Suprapubic skin (tissue), 4 donors: Measurements from ENCODE around the gene OMP. TPM values are rescaled to one million over a fixed set of nuclear protein-coding genes. Genes with fewer than 3 reads are reported as not detected.

Source experiments
- DNase-seq, 2 donors: peaks; one replicate each; pipeline ENCODE4 v3.0.0-alpha.2; 2019; ENCODE audit warnings: low spot score in 2 of 2
- H3K27ac ChIP-seq: fragments of 200-600 bp; sonication (generic); one replicate; pipeline ENCODE4 v1.5.1; 2019
- H3K27me3 ChIP-seq: fragments of 200-600 bp; sonication (generic); one replicate; pipeline ENCODE4 v1.5.1; 2019
- H3K36me3 ChIP-seq: fragments of 200-600 bp; sonication (generic); one replicate; pipeline ENCODE4 v1.5.1; 2019
- H3K4me1 ChIP-seq: fragments of 200-600 bp; sonication (generic); one replicate; pipeline ENCODE4 v1.5.1; 2019
- H3K4me3 ChIP-seq: fragments of 200-600 bp; sonication (generic); one replicate; pipeline ENCODE4 v1.5.1; 2019; ENCODE audit warnings: mild to moderate bottlenecking
- H3K9me3 ChIP-seq: fragments of 200-600 bp; sonication (generic); one replicate; pipeline ENCODE4 v1.5.1; 2019
- CTCF ChIP-seq, 2 donors: fragments of 200-600 bp in 1 of 2; fragments of 450-650 bp in 1 of 2; sonication (generic) in 1 of 2; IDR thresholded peaks; one replicate each; pipeline ENCODE4 v1.5.1; 2016 to 2019; ENCODE audit warnings: antibody characterized with exemption in 2 of 2, mild to moderate bottlenecking in 1 of 2, moderate library complexity in 1 of 2
- EP300 ChIP-seq: sonication (generic); formaldehyde crosslinking; IDR thresholded peaks from one replicate; pipeline ENCODE4 v1.6.1; 2017; ENCODE audit warnings: antibody characterized with exemption
- POLR2A ChIP-seq, 2 donors: fragments of 450-650 bp; IDR thresholded peaks; one replicate each; pipeline ENCODE4 v1.6.1; 2017; ENCODE audit warnings: antibody characterized with exemption in 2 of 2, mild to moderate bottlenecking in 2 of 2, moderate library complexity in 2 of 2
- POLR2AphosphoS5 ChIP-seq, 3 donors: sonication (generic); formaldehyde crosslinking; IDR thresholded peaks; one replicate each; pipeline ENCODE4 v1.6.1; 2017; ENCODE audit warnings: antibody characterized with exemption in 3 of 3
- WGBS: methylation state at CpG from one replicate; pipeline ENCODE4 v1.1.5; 2018; 5-methylcytosine and 5-hydroxymethylcytosine counted together
- total RNA-seq, 4 donors: library from RNA; depleted of rRNA; stranded (reverse); fragments of >200 nt; gene quantifications; one replicate each; pipeline ENCODE4 v1.1.0, GENCODE V29; 2016

The OMP gene
- total RNA-seq, 4 donors from 2014 or later = 9.6 TPM; not detected in 3

GRCh38 chr11:77084581-77085191, 18.0 kb upstream of the OMP start:
- Histone ChIP-seq H3K36me3 (no peaks in the 10 kb centered on the region), H3K27me3 (no peaks in the 10 kb centered on the region), H3K27ac (no peak overlapping the region), H3K4me3 (no peak overlapping the region), H3K9me3 (no peaks in the 10 kb centered on the region), H3K4me1 (peaks cover 39% of the 10 kb centered on the region)
- DNase-seq = peak; percentile 59 to 74
- TF ChIP-seq CTCF (IDR thresholded peaks at IDR 0.05) = no peak
- TF ChIP-seq POLR2AphosphoS5 (IDR thresholded peaks at IDR 0.05) = no peak
- no peak for TF ChIP-seq POLR2A (IDR thresholded peaks at IDR 0.05)
- no peak for TF ChIP-seq EP300
- 90% methylated on average over 8 of the region's 25 CpGs for WGBS

- 81% methylated on average over 6 of the region's 6 CpGs for WGBS
- H3K27ac ChIP-seq = no peak overlapping the region
- peaks cover 39% of the 10 kb centered on the region for H3K4me1 ChIP-seq
- no peak overlapping the region for H3K4me3 ChIP-seq
- H3K36me3 ChIP-seq = no peaks in the 10 kb centered on the region
- DNase-seq = peak; percentile 46 to 72
- H3K27me3 ChIP-seq = no peaks in the 10 kb centered on the region
- no peaks in the 10 kb centered on the region for H3K9me3 ChIP-seq
- TF ChIP-seq POLR2A (IDR thresholded peaks at IDR 0.05) (no peak), CTCF (IDR thresholded peaks at IDR 0.05) (no peak), POLR2AphosphoS5 (IDR thresholded peaks at IDR 0.05) (no peak), EP300 (no peak)
Observed at GRCh38 chr11:77085652-77086051, 17.0 kb upstream of the OMP start.

GRCh38 chr11:77086521-77087472, 15.8 kb upstream of the OMP start:
- peak; percentile 51 to 62 for DNase-seq
- H3K36me3 ChIP-seq = no peaks in the 10 kb centered on the region
- no peak for TF ChIP-seq EP300
- TF ChIP-seq POLR2AphosphoS5 (IDR thresholded peaks at IDR 0.05) = no peak
- no peaks in the 10 kb centered on the region for H3K9me3 ChIP-seq
- H3K4me3 ChIP-seq = no peak overlapping the region
- WGBS = 73% methylated on average over 20 of the region's 23 CpGs
- no peak overlapping the region for H3K27ac ChIP-seq
- peaks cover 39% of the 10 kb centered on the region for H3K4me1 ChIP-seq
- H3K27me3 ChIP-seq = no peaks in the 10 kb centered on the region

- Histone ChIP-seq H3K27me3 (no peaks in the 10 kb centered on the region), H3K36me3 (no peaks in the 10 kb centered on the region), H3K27ac (no peak overlapping the region), H3K4me3 (no peak overlapping the region), H3K9me3 (no peaks in the 10 kb centered on the region), H3K4me1 (peaks cover 30% of the 10 kb centered on the region)
- WGBS = 90% methylated on average over 9 of the region's 9 CpGs
- no peak for TF ChIP-seq POLR2A (IDR thresholded peaks at IDR 0.05)
- no peak for TF ChIP-seq POLR2AphosphoS5 (IDR thresholded peaks at IDR 0.05)
- TF ChIP-seq EP300 = no peak
- no peak for TF ChIP-seq CTCF (IDR thresholded peaks at IDR 0.05)
- peak in 1 of 2 donors; percentile 40 for DNase-seq
Observed at GRCh38 chr11:77087723-77088225, 14.9 kb upstream of the OMP start.

GRCh38 chr11:77088236-77089003, 14.2 kb upstream of the OMP start:
- no peak overlapping the region for H3K4me3 ChIP-seq
- H3K27ac ChIP-seq = no peak overlapping the region
- H3K27me3 ChIP-seq = no peaks in the 10 kb centered on the region
- no peak for TF ChIP-seq EP300
- no peaks in the 10 kb centered on the region for H3K36me3 ChIP-seq
- peak in 1 of 2 donors; percentile 50 for DNase-seq
- no peaks in the 10 kb centered on the region for H3K9me3 ChIP-seq
- WGBS = 72% methylated on average over 8 of the region's 11 CpGs
- peaks cover 25% of the 10 kb centered on the region for H3K4me1 ChIP-seq
